ENCODE results near the gene NOTUM. TPM values are rescaled to one million over a fixed set of nuclear protein-coding genes. Genes with fewer than 3 reads are reported as not detected.
"Not testable (repeated sequence)": the region's sequence is repeated elsewhere in the genome, so short reads cannot be mapped to it uniquely, and the experiment has no call there.

NOTUM gene
- total and polyA plus RNA-seq, 4 donors: 0.19 to 5.4 (median 1.6) TPM

GRCh38 chr17:81954131-81955057, 6.6 kb downstream of the NOTUM start:
- Histone ChIP-seq H3K27ac (ENCODE audit: low read depth in 1 of 2, low read length in 2 of 2) (no peak overlapping the region), H3K27me3 (ENCODE audit: control insufficient read depth in 4 of 4, insufficient read depth in 4 of 4, low read length in 3 of 4) (no peaks in the 10 kb centered on the region), H3K36me3 (ENCODE audit: control insufficient read depth in 4 of 4, insufficient read depth in 3 of 4, low read depth in 1 of 4, low read length in 3 of 4) (no peaks in the 10 kb centered on the region), H3K9ac (ENCODE audit: low read depth in 1 of 2, low read length in 2 of 2) (no peak overlapping the region), H3K4me1 (ENCODE audit: control insufficient read depth in 4 of 4, insufficient read depth in 4 of 4, low read length in 3 of 4) (peaks cover 0 to 9% (median 6%) of the 10 kb centered on the region in 4 donors), H3K9me3 (ENCODE audit: control insufficient read depth in 4 of 4, low read length in 3 of 4) (no peaks in the 10 kb centered on the region), H3K4me3 (ENCODE audit: low read depth in 1 of 3, low read length in 3 of 3) (no peak overlapping the region)
- WGBS: 78% methylated on average over 19 of the region's 19 CpGs
- TF ChIP-seq RXRA (IDR thresholded peaks at IDR 0.05) (peak in 1 of 2 donors; percentile 17), RAD21 (IDR thresholded peaks at IDR 0.05) (no peak)
- no peak for DNase-seq (ENCODE audit: low spot score)

GRCh38 chr17:81953443-81953842, 7.5 kb downstream of the NOTUM start:
- DNase-seq (ENCODE audit: low spot score); H3K4me1 ChIP-seq (ENCODE audit: control insufficient read depth in 4 of 4, insufficient read depth in 4 of 4, low read length in 3 of 4); H3K27ac ChIP-seq (ENCODE audit: low read depth in 1 of 2, low read length in 2 of 2); H3K4me3 ChIP-seq (ENCODE audit: low read depth in 1 of 3, low read length in 3 of 3); H3K9me3 ChIP-seq (ENCODE audit: control insufficient read depth in 4 of 4, low read length in 3 of 4); H3K36me3 ChIP-seq (ENCODE audit: control insufficient read depth in 4 of 4, insufficient read depth in 3 of 4, low read depth in 1 of 4, low read length in 3 of 4); H3K27me3 ChIP-seq (ENCODE audit: control insufficient read depth in 4 of 4, insufficient read depth in 4 of 4, low read length in 3 of 4); H3K9ac ChIP-seq (ENCODE audit: low read depth in 1 of 2, low read length in 2 of 2): not testable (repeated sequence)
- TF ChIP-seq RAD21 (IDR thresholded peaks at IDR 0.05): peak in 1 of 2 donors; percentile 32
- WGBS: 75% methylated on average over 5 of the region's 5 CpGs

GRCh38 chr17:81952792-81953228, 8.2 kb downstream of the NOTUM start:
- H3K27ac ChIP-seq (ENCODE audit: low read depth in 1 of 2, low read length in 2 of 2): no peak overlapping the region
- no peak overlapping the region for H3K9ac ChIP-seq (ENCODE audit: low read depth in 1 of 2, low read length in 2 of 2)
- TF ChIP-seq JUND (IDR thresholded peaks at IDR 0.05) (no peak), SP1 (IDR thresholded peaks at IDR 0.05) (no peak), MAX (IDR thresholded peaks at IDR 0.05) (no peak), FOXA2 (IDR thresholded peaks at IDR 0.05) (no peak), TAF1 (conservative IDR thresholded peaks at IDR 0.05) (no peak), HNF4G (IDR thresholded peaks at IDR 0.05) (no peak), RXRA (IDR thresholded peaks at IDR 0.05) (no peak), YY1 (IDR thresholded peaks at IDR 0.05) (no peak), ATF3 (IDR thresholded peaks at IDR 0.05) (no peak)
- no peak overlapping the region for H3K4me3 ChIP-seq (ENCODE audit: low read depth in 1 of 3, low read length in 3 of 3)
- 89% methylated on average over 16 of the region's 16 CpGs for WGBS
- H3K27me3 ChIP-seq (ENCODE audit: control insufficient read depth in 4 of 4, insufficient read depth in 4 of 4, low read length in 3 of 4): no peaks in the 10 kb centered on the region
- DNase-seq (ENCODE audit: low spot score): no peak
- H3K9me3 ChIP-seq (ENCODE audit: control insufficient read depth in 4 of 4, low read length in 3 of 4): no peaks in the 10 kb centered on the region
- no peaks in the 10 kb centered on the region for H3K4me1 ChIP-seq (ENCODE audit: control insufficient read depth in 4 of 4, insufficient read depth in 4 of 4, low read length in 3 of 4)
- H3K36me3 ChIP-seq (ENCODE audit: control insufficient read depth in 4 of 4, insufficient read depth in 3 of 4, low read depth in 1 of 4, low read length in 3 of 4): no peaks in the 10 kb centered on the region

- H3K36me3 ChIP-seq (ENCODE audit: control insufficient read depth in 4 of 4, insufficient read depth in 3 of 4, low read depth in 1 of 4, low read length in 3 of 4): no peaks in the 10 kb centered on the region
- H3K27me3 ChIP-seq (ENCODE audit: control insufficient read depth in 4 of 4, insufficient read depth in 4 of 4, low read length in 3 of 4): no peaks in the 10 kb centered on the region
- no peak overlapping the region for H3K9ac ChIP-seq (ENCODE audit: low read depth in 1 of 2, low read length in 2 of 2)
- no peaks in the 10 kb centered on the region for H3K4me1 ChIP-seq (ENCODE audit: control insufficient read depth in 4 of 4, insufficient read depth in 4 of 4, low read length in 3 of 4)
- WGBS: 67% methylated on average over 13 of the region's 13 CpGs
- no peak overlapping the region for H3K4me3 ChIP-seq (ENCODE audit: low read depth in 1 of 3, low read length in 3 of 3)
- H3K9me3 ChIP-seq (ENCODE audit: control insufficient read depth in 4 of 4, low read length in 3 of 4): no peaks in the 10 kb centered on the region
- DNase-seq (ENCODE audit: low spot score): no peak
- no peak overlapping the region for H3K27ac ChIP-seq (ENCODE audit: low read depth in 1 of 2, low read length in 2 of 2)
- TF ChIP-seq SP1 (IDR thresholded peaks at IDR 0.05) (no peak), FOXA2 (IDR thresholded peaks at IDR 0.05) (no peak), HNF4A (conservative IDR thresholded peaks at IDR 0.05) (no peak), CTCF (IDR thresholded peaks at IDR 0.05; ENCODE audit: low read depth, low read length, missing input control) (no peak), ATF3 (IDR thresholded peaks at IDR 0.05) (no peak), RAD21 (IDR thresholded peaks at IDR 0.05) (no peak), FOXA1 (IDR thresholded peaks at IDR 0.05) (no peak), EGR1 (IDR thresholded peaks at IDR 0.05; ENCODE audit: low read depth in 2 of 2) (no peak)
Measured at GRCh38 chr17:81951785-81952684, 9.0 kb downstream of the NOTUM start.

All from liver (tissue), 9 donors.